ENCODE data around the gene MYOF.

DNA sequence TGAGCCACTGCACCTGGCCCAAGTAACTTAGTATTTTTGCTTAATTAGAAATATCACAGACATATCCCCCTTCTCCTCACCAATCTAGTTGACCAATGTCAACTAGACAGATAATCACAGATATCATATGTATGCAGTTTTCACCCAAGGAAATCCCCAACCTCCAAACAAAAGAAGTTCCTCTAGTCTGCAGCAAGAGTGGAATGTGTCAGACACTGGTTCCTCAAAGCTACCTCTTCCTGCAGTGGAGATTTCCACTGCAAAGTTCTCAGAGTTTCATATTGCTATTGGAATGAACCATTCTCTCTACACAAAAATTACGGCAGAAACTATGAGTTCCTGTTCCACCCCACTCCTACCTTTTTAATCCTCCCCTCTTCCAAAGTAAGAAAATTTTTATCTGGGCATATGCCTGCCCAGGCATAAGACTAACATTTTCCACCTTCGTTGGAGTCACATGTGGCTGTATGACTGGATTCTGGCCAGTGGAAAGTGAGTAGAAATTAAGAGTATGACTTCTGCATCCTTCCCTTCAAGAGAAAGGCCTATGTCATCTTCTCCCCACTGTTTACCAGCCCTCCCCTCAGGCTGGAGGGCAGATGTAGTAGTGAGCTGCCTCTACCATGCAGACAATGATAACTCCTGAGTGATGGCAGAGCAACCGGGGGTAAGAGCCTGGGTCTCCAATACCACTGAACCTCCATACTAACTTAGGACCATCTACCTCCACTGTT lies 103.0 kb downstream of the MYOF start:
- TF ChIP-seq EZH2 (IDR thresholded peaks at IDR 0.05; ENCODE audit: insufficient read depth, poor library complexity, severe bottlenecking) = no peak
- TF ChIP-seq EZH2phosphoT487 (IDR thresholded peaks at IDR 0.05; ENCODE audit: insufficient read depth, low read depth) = no peak
